Uterus (tissue), 4 donors: ENCODE measurements around the gene ECM2. TPM values are rescaled to one million over a fixed set of nuclear protein-coding genes. Genes with fewer than 3 reads are reported as not detected.
A peak's percentile ranks its signal among the peaks of the same experiment; 100 is the strongest.

Source experiments
- DNase-seq, 2 donors: peaks; one replicate each; pipeline ENCODE4 v3.0.0-alpha.2; 2019 to 2020
- H3K27ac ChIP-seq, 2 donors: fragments of 200-600 bp; sonication (generic); 1 replicate in 1 of 2; 2 replicates in 1 of 2; pipeline ENCODE4 v1.5.1; 2016 to 2018
- H3K27me3 ChIP-seq, 2 donors: fragments of 200-600 bp; sonication (generic); one replicate each; pipeline ENCODE4 v1.5.1; 2018 to 2019; ENCODE audit warnings: control low read depth in 1 of 2
- H3K36me3 ChIP-seq, 2 donors: fragments of 200-600 bp; sonication (generic); one replicate each; pipeline ENCODE4 v1.5.1; 2019; ENCODE audit warnings: control low read depth in 1 of 2
- H3K4me1 ChIP-seq, 2 donors: fragments of 200-600 bp; sonication (generic); one replicate each; pipeline ENCODE4 v1.5.1; 2018 to 2019; ENCODE audit warnings: control low read depth in 1 of 2
- H3K4me3 ChIP-seq, 2 donors: fragments of 200-600 bp; sonication (generic); 1 replicate in 1 of 2; 2 replicates in 1 of 2; pipeline ENCODE4 v1.5.1; 2018 to 2019; ENCODE audit warnings: mild to moderate bottlenecking in 1 of 2
- H3K9me3 ChIP-seq, 2 donors: fragments of 200-600 bp; sonication (generic); one replicate each; pipeline ENCODE4 v1.5.1; 2019; ENCODE audit warnings: control low read depth in 1 of 2
- CTCF ChIP-seq, 4 experiments: fragments of 200-600 bp in 2 of 4; fragments of 450-650 bp in 2 of 4; sonication (generic) in 2 of 4; IDR thresholded peaks; one replicate each; pipeline ENCODE4 v1.5.1; 2016 to 2019; ENCODE audit warnings: antibody characterized with exemption in 4 of 4, mild to moderate bottlenecking in 2 of 4, moderate library complexity in 1 of 4
- POLR2A ChIP-seq, 2 donors: fragments of 450-650 bp; IDR thresholded peaks; one replicate each; pipeline ENCODE4 v1.6.1; 2016; ENCODE audit warnings: antibody characterized with exemption in 2 of 2, mild to moderate bottlenecking in 1 of 2, moderate library complexity in 1 of 2
- intact Hi-C: fragments of 100-400 bp; cut with DNase I; formaldehyde crosslinking; loops from one replicate; pipeline ENCODE4 v1.15.1; 2023; ENCODE audit warnings: low total_unique reads
- microRNA-seq: library from miRNA; unstranded; fragments of <30 nt; microRNA quantifications from one replicate; pipeline ENCODE4, GENCODE V29; 2016; ENCODE audit warnings: borderline microRNAs expressed, borderline replicate concordance
- small RNA-seq: library from RNA; depleted of rRNA; stranded (forward); fragments of <200 nt; gene quantifications from one replicate; pipeline ENCODE3, GENCODE V24; 2016
- total RNA-seq, 4 donors: library from RNA; depleted of rRNA in 3 of 4; stranded (reverse); fragments of >200 nt in 3 of 4; gene quantifications; one replicate each; pipeline versions ENCODE4 v1.1.0 to v1.2.4, GENCODE V29; 2014 to 2023
- donor health status: DM: yes; HTN: yes; CAD: no.

The ECM2 gene
- total RNA-seq, 4 donors from 2014 or later, result 21.8 to 34.0 (median 27.7) TPM

GRCh38 chr9:92463387-92463786 lies 72.4 kb downstream of the ECM2 start:
- DNase-seq, result no peak
- H3K9me3 ChIP-seq, result no peaks in the 10 kb centered on the region
- peaks cover 0 to 14% of the 10 kb centered on the region in 2 donors for H3K4me1 ChIP-seq
- no peaks in the 10 kb centered on the region for H3K36me3 ChIP-seq
- intact Hi-C loops, result no loop called here
- H3K4me3 ChIP-seq, result no peak overlapping the region
- H3K27me3 ChIP-seq, result no peaks in the 10 kb centered on the region
- no peak for TF ChIP-seq CTCF (IDR thresholded peaks at IDR 0.05)
- no peak for TF ChIP-seq POLR2A (IDR thresholded peaks at IDR 0.05)
- peak overlapping the region; percentile 93 to 95 for H3K27ac ChIP-seq

GRCh38 chr9:92457576-92457975 lies 78.2 kb downstream of the ECM2 start:
- Histone ChIP-seq H3K4me1 (peaks cover 0 to 1% of the 10 kb centered on the region in 2 donors), H3K4me3 (no peak overlapping the region), H3K36me3 (no peaks in the 10 kb centered on the region), H3K27ac (peak overlapping the region; percentile 9 to 49), H3K27me3 (no peaks in the 10 kb centered on the region), H3K9me3 (no peaks in the 10 kb centered on the region)
- TF ChIP-seq POLR2A (IDR thresholded peaks at IDR 0.05), result no peak
- TF ChIP-seq CTCF (IDR thresholded peaks at IDR 0.05), result no peak
- DNase-seq, result no peak
- intact Hi-C loops, result no loop called here

- H3K27ac ChIP-seq, result no peak overlapping the region
- intact Hi-C loops, result no loop called here
- H3K4me3 ChIP-seq, result no peak overlapping the region
- TF ChIP-seq CTCF (IDR thresholded peaks at IDR 0.05), result no peak
- TF ChIP-seq POLR2A (IDR thresholded peaks at IDR 0.05), result no peak
- H3K36me3 ChIP-seq, result no peaks in the 10 kb centered on the region
- DNase-seq, result no peak
- H3K9me3 ChIP-seq, result no peaks in the 10 kb centered on the region
- H3K4me1 ChIP-seq, result no peaks in the 10 kb centered on the region
- H3K27me3 ChIP-seq, result no peaks in the 10 kb centered on the region
These were observed 80.6 kb downstream of the ECM2 start for GRCh38 chr9:92455217-92455616.

- Histone ChIP-seq H3K4me1 (no peaks in the 10 kb centered on the region), H3K27me3 (no peaks in the 10 kb centered on the region), H3K9me3 (no peaks in the 10 kb centered on the region), H3K36me3 (no peaks in the 10 kb centered on the region), H3K27ac (no peak overlapping the region), H3K4me3 (no peak overlapping the region)
- intact Hi-C loops, result loop anchor here (10.0 kb wide), 1 partner anchor 312 kb away; no protein-coding TSS in a partner anchor
- DNase-seq, result no peak
- no peak for TF ChIP-seq CTCF (IDR thresholded peaks at IDR 0.05)
- no peak for TF ChIP-seq POLR2A (IDR thresholded peaks at IDR 0.05)
These were observed 89.3 kb downstream of the ECM2 start for GRCh38 chr9:92446536-92446935.

Small RNAs within 50 kb of the gene (microRNA-seq; reads per million reads assigned to microRNA genes)
- not detected for gene MIR4670

Small RNAs within 50 kb of the gene (small RNA-seq; reads per million reads assigned to genes)
- gene AL157827.1, result not detected
- gene MIR4670, result not detected

Other genes starting within 250 kb of the ECM2 start
- 100 to 1,000 TPM in 3 of 4 donors, 10 to 100 TPM in 1; 73.2 to 234 (median 161) TPM for gene IARS1, start 242.3 kb downstream of the ECM2 start, total RNA-seq
- 10 to 100 TPM; 16.5 to 48.0 (median 33.0) TPM for gene NOL8, start 210.6 kb downstream of the ECM2 start, total RNA-seq
- gene CENPP, start 210.0 kb downstream of the ECM2 start, total RNA-seq, result 10 to 100 TPM in 1 of 4 donors, 1 to 10 TPM in 2, under 1 TPM in 1; 0.88 to 12.0 (median 4.3) TPM
- 100 to 1,000 TPM in 1 of 4 donors, 10 to 100 TPM in 3; 26.0 to 302 (median 43.0) TPM for gene OGN, start 131.4 kb downstream of the ECM2 start, total RNA-seq
- gene OMD, start 111.5 kb downstream of the ECM2 start, total RNA-seq, result 10 to 100 TPM in 2 of 4 donors, 1 to 10 TPM in 2; 8.5 to 24.4 (median 11.1) TPM
- 100 to 1,000 TPM in 1 of 4 donors, 10 to 100 TPM in 3; 29.5 to 160 (median 73.0) TPM for gene ASPN, start 53.5 kb downstream of the ECM2 start, total RNA-seq
- 10 to 100 TPM in 2 of 4 donors, 1 to 10 TPM in 2; 5.9 to 13.1 (median 8.5) TPM for gene IPPK, start 134.1 kb upstream of the ECM2 start, total RNA-seq
- gene BICD2, start 228.8 kb upstream of the ECM2 start, total RNA-seq, result 10 to 100 TPM in 3 of 4 donors, 1 to 10 TPM in 1; 5.6 to 45.1 (median 22.8) TPM